Measurements from ENCODE around the gene ABHD17A. TPM values are rescaled to one million over a fixed set of nuclear protein-coding genes. Genes with fewer than 3 reads are reported as not detected.

Gene ABHD17A
- total RNA-seq, 1 experiment from 2014 or later, result 47.5 TPM

- Histone ChIP-seq H3K4me2 (ENCODE audit: insufficient read depth, insufficient read length, low read length) (no peak overlapping the region), H3K23ac (ENCODE audit: insufficient read length, low read depth, low read length) (no peak overlapping the region), H3K9ac (ENCODE audit: extremely low read depth, insufficient read length, low read length) (no peak overlapping the region), H3K4ac (ENCODE audit: low read depth, low read length) (no peak overlapping the region), H3K23me2 (ENCODE audit: insufficient read length, low read depth, low read length, poor library complexity, severe bottlenecking) (no peaks in the 10 kb centered on the region), H3K27me3 (ENCODE audit: insufficient read depth, low read length) (no peaks in the 10 kb centered on the region), H4K5ac (ENCODE audit: insufficient read length, low read depth, low read length) (no peak overlapping the region), H2AFZ (ENCODE audit: low read length) (no peak overlapping the region), H3K14ac (ENCODE audit: insufficient read depth, low read length) (no peak overlapping the region), H3T11ph (ENCODE audit: low read length) (no peak overlapping the region), H2BK20ac (ENCODE audit: low read depth, low read length, poor library complexity, severe bottlenecking) (no peak overlapping the region), H3K79me2 (ENCODE audit: insufficient read depth, low read length) (peaks cover 2% of the 10 kb centered on the region; the same call in 1 of the 2 replicates), H4K8ac (replicated peaks; ENCODE audit: insufficient read length, low read depth, low read length) (no peak overlapping the region), H2AK5ac (ENCODE audit: insufficient read length, low read length) (no peak overlapping the region), H2BK12ac (ENCODE audit: insufficient read length, low read depth, low read length) (no peak overlapping the region), H4K91ac (ENCODE audit: insufficient read length, low read depth, low read length) (no peak overlapping the region), H3K27ac (ENCODE audit: insufficient read length, low read depth, low read length) (no peak overlapping the region), H3K4me1 (ENCODE audit: insufficient read depth, low read length) (no peaks in the 10 kb centered on the region), H2BK120ac (ENCODE audit: low read depth, low read length, poor library complexity, severe bottlenecking) (no peak overlapping the region), H2BK5ac (ENCODE audit: insufficient read length, low read length) (no peak overlapping the region), H4K20me1 (ENCODE audit: control insufficient read depth, insufficient read depth, insufficient read length) (peaks cover 4% of the 10 kb centered on the region), H3K79me1 (ENCODE audit: insufficient read depth, low read depth, low read length, poor library complexity, severe bottlenecking) (peaks cover 2% of the 10 kb centered on the region), H2BK15ac (ENCODE audit: low read depth, low read length) (no peak overlapping the region), H3K9me3 (ENCODE audit: control insufficient read depth, low read depth, low read length) (no peaks in the 10 kb centered on the region), H3K56ac (ENCODE audit: insufficient read length, low read depth, low read length) (no peak overlapping the region), H3K18ac (ENCODE audit: insufficient read length, low read depth, low read length) (no peak overlapping the region)
- DNase-seq, result no peak
- Mint-ChIP-seq H3K36me3 (ENCODE audit: insufficient read depth in 1 of 3, low read depth in 3 of 3) (peaks cover 4 to 16% (median 7%) of the 10 kb centered on the region in 3 experiments; a peak in 6 of 7 replicates), H3K27ac (no peak overlapping the region), H3K9me3 (no peaks in the 10 kb centered on the region), H3K4me1 (peaks cover 6 to 19% of the 10 kb centered on the region in 2 experiments; a peak in 3 of 4 replicates), H3K27me3 (ENCODE audit: low read depth) (no peaks in the 10 kb centered on the region), H3K4me3 (no peak overlapping the region)
- no peak for TF ChIP-seq CTCF (conservative IDR thresholded peaks at IDR 0.05)
- no CpG with 5 or more reads among the region's 11 CpGs for WGBS (ENCODE audit: extremely low coverage, insufficient read length, low lambda C conversion rate)
Measured at GRCh38 chr19:1829958-1830357, 55.3 kb downstream of the ABHD17A start.
